ENCODE data around the gene RPS6KC1.
A peak's percentile ranks its signal among the peaks of the same experiment; 100 is the strongest.
"Not testable (repeated sequence)": the region's sequence is repeated elsewhere in the genome, so short reads cannot be mapped to it uniquely, and the experiment has no call there.

Gene RPS6KC1

DNA sequence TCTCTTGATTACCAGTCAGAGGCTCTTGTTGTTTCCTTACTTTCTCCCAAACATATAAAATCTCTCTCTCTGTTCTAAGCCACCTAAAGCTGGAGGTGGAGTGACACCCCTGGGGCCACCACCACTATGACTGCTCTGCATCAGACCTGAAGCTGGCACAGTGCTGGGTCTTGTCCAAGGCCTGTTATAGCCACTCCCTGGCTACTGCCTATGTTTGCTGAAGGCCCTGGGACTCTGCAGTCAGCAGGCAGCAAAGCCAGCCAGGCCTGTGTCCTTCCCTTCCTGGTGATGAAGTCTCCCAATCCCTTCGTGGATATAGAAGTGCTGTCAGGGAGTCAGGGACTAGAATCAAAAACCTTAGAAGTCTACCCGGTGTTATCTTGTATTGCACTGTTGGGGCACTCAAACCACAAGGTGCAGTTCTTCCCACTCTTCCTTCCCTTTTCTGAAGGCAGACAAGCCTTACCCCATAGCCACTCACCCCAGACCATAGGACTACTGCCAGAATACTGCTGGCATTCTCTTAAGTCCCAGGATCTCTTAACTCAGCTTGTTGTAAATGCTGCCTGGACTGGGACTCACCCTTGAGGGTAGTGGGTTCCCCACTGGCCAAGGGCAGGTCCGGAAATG lies 103.1 kb downstream of the RPS6KC1 start:
- DNase-seq (ENCODE audit: low read depth), result no peak

DNA sequence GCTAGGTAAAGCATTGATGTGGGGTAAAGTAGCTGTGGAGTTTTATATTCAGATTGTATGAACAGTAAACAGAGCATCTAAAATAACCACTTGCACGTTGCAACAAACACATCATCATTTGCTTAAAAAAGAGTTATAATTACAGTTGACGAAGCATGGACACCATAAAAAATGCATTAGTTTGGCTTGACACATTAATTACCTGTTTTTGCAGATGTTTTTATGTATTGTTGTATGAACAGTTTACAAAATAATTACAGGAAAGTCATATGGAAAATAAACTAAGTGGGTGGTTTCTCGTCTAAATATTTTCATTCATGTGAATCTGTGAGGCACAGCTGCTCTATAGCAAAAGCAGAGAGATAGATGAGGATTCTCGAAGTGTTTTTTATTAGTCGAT lies 108.3 kb downstream of the RPS6KC1 start:
- DNase-seq (ENCODE audit: low read depth), result no peak

DNA sequence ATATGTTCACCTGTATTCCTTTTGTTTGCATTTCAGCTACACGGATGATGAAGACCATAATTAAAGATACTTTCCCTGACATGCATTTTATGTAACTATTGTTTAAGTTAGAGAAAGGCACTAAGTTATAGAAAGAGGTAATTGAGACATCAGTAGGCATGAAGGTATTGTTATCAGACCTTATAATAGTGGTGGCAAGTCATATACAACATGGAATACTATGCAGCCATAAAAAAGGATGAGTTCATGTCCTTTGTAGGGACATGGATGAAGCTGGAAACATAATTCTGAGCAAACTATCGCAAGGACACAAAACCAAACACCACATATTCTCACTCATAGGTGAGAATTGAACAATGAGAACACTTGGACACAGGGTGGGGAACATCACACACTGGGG lies 109.4 kb downstream of the RPS6KC1 start:
- not testable (repeated sequence) for DNase-seq (ENCODE audit: low read depth)

DNA sequence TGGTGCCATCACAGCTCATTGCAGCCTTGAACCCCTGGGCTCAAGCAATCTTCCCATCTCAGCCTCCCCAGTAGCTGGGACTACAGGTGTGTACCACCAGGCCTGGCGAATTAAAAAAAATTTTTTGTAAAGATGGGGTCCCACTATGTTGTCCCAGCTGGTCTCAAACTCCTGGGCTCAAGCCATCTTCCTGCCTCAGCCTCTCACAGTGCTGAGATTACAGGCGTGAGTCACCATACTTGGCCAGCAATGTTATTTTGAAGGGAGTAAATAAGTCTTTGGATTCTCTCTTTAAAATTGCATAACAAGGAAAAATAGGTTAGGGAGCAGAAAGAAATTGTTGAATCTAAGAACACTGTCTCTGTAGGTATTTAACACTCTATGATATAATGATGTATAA lies 111.3 kb downstream of the RPS6KC1 start:
- DNase-seq (ENCODE audit: low read depth), result peak; percentile 87

DNA sequence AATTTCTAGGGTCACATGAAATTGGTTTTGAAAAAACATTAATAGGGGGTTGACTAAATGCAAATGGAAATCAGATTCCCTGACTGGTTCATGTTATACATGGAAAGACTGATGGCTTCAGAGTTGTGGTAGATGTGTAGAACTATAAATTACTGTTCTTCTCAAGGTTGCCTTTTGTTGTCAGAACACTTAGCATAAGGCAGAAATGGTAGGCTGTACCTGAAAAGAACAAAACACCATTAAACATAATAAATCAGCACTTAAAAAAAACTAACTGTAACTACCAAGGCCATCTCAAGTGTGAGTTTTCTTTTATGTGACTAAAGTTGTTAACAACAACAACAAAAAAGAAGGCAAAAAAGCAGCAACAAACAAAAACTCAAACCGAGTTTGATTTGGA lies 111.8 kb downstream of the RPS6KC1 start:
- DNase-seq (ENCODE audit: low read depth), result no peak

DNA sequence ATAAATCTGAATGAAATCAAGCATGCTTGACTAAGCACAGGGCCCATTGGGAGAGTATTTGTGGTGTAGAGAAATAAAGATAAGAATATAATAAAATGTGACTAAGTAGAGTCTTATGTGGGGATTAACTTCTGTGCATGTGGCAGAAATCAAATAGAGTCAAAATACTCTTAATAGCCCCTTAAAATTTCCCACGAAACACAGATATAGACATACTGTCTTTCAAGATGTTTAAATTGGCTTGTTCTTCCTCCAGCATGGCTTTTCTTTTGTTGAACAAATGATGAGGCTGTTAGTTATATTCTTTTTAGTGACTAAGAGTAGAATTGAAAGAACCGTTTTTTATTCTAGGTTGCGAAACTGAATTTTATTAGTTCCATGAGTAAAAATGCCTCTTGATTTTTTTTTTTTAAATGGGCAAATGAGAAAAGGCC lies 112.3 kb downstream of the RPS6KC1 start:
- DNase-seq (ENCODE audit: low read depth), result peak; percentile 52

DNA sequence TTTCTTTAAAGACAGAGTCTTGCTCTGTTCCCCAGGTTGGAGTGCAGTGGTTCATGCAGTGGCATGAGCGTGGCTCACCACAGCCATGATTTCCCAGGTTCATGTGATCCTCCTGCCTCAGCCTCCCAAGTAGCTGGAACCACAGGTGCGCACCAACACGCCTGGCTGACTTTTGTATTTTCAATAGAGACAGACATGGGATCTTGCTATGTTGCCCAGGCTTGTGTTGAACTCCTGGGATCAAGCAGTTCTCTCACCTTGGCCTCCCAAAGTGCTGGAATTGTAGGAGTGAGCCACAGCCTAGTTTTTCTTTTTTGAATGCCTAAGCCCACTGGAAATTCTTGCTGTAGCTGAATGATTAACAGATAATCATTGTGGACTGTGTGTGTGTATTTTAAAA lies 113.5 kb downstream of the RPS6KC1 start:
- DNase-seq (ENCODE audit: low read depth), result no peak

DNA sequence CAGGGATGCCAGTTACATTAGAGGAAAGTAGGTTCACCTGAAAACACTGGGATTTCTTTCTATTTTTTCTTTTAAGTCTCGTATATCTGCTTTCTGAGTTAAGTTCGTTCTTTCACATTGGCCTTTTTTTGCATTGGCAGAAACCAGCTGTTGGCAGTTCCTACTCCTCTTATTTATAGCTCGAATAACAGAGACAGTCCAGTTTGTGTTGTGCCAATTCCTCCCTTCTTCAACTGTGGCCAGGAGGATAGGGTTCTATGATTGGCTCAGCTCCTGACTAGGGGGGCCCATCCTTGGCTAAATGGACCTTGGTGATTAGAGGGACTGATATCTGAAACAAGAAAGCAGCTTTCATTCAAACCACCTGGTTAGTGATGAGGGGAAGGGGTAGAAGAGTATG lies 115.8 kb downstream of the RPS6KC1 start:
- no peak for DNase-seq (ENCODE audit: low read depth)

DNA sequence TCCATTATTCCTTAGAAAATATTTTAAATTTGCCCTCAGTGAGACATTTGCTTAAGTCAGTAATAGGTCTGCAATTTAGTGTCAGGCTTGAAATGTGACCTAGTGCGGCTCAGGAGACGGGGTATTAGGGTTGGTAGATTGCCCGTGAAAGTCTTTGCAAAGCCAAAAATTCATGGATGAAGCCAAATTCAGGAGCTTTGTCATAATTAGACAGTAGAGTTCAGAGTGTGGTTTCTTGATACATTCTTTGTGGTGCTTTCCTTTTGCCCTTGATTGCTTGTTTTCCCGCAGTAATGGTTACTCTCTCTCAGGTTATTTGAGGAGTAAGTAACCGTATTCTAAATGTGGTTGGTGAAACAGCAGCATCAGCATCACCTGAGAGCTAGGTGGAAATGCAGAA lies 120.7 kb downstream of the RPS6KC1 start:
- no peak for DNase-seq (ENCODE audit: low read depth)

DNA sequence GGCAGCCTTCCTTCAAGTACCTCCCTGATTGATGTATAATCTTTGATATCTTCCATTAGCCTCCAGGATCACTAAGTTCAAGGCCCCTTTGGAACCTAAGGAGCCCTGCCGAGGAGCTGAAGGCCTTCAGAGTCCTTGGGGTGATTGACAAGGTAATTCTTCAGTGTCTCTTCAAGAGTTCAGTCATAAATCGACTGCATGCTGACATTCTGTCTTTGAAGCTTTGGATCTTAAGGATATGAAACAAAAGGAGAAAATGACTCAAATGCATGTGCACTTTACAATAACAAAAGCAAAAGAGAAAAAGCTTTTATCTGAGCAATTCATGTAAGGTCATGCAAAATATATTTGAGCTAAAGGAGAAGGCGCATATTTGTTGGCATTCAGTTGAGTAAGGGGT lies 125.3 kb downstream of the RPS6KC1 start:
- DNase-seq (ENCODE audit: low read depth), result no peak

DNA sequence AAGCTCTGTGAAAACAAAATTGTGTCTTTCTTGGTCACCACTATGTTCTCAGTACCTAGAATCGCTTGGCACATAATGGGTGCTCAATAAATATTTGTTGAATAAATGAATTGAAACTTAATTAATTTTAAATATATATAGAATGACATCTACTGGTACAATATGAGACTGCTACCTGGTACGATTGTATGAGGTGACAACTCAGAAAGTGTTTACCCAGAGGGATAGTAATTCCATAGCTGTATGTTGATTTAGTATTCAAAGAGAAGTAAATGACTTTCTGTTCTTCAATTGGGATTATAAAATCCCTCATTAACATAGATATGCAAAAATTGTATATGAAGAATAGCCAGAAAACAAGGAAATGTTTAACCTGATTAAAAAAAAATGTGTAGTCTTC lies 128.7 kb downstream of the RPS6KC1 start:
- no peak for DNase-seq (ENCODE audit: low read depth)

DNA sequence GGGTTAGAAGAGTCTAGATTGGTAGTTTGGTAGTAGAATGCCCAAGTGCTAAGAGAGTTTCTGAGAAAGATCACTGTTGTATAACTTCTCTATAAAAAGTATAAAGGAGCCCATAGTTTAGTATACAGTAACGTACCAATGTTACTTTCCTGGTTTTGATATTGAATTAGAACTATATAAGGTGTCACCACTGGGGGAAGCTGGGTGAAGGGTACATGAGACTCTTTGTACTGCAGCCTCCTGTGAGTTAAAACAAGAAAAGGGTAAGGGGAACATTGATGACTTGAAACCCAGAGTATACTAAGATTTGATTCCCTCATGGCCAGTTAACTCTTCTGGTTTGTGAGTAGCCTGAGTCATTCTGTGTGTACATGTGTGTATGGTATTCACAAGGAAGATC lies 129.8 kb downstream of the RPS6KC1 start:
- no peak for DNase-seq (ENCODE audit: low read depth)

DNA sequence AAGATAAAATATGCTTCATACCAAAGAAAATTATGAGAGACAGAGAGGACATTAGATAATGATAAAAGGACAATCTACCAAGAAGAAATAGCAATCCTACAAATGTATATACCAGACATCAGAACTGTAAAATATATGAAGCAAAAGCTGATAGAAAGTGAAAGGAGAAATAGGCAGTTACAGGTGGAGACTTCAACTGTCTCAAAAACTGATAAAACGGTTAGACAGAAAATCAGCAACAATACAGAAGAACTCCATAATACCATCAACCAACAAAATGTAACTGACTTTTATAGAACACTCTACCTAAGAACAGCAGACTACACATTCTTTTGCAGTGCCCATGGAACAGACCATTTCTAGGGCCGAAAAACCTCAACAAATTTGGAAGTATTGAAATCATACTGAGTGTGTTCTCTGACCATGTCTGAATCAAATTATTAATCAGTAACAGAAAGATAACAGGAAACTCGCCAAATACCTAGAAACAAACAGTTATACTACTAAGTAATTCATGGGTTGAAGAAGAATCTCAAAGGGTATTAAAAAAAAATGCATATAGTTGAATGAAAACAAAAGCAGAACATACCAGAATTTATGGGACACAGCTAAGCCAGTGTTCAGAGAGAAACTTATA lies 132.1 kb downstream of the RPS6KC1 start:
- DNase-seq (ENCODE audit: low read depth), result no peak

DNA sequence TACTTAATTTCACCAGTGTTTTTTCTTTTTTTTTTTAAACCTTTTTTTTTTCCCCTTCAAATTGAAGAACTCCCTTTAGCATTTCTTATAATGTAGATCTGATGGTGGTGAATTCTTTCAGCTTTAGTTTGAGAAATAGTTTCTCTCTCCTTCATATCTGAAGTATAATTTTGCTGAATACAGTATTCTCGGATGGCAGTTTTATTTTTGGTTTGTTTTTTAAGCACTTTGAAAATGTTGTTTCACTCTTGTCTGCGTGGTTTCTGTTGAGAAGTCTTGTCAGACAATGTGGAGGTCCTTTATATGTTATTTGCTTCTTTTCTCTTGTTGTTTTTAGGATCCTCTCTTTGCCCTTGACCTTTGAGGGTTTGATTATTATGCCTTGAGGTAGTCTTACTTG lies 135.1 kb downstream of the RPS6KC1 start:
- DNase-seq (ENCODE audit: low read depth), result peak; percentile 14

DNA sequence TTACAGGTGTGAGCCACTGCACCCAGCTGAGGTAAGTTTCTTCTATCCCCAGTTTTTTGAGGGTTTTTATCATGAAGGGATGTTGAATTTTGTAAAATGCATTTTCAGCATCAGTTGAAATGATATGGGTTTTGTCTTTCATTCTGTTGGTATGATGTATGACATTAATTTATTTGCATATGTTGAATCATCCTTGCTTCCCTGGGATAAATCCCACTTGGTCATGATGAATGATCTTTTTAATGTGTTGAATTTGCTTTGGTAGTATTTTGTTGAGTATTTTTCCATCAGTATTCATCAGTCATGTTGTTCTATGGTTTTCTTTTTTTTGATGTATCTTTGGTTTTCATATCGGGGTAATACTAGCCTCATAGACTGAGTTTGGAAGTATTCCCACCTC lies 141.0 kb downstream of the RPS6KC1 start:
- peak; percentile 7 for DNase-seq (ENCODE audit: low read depth)

DNA sequence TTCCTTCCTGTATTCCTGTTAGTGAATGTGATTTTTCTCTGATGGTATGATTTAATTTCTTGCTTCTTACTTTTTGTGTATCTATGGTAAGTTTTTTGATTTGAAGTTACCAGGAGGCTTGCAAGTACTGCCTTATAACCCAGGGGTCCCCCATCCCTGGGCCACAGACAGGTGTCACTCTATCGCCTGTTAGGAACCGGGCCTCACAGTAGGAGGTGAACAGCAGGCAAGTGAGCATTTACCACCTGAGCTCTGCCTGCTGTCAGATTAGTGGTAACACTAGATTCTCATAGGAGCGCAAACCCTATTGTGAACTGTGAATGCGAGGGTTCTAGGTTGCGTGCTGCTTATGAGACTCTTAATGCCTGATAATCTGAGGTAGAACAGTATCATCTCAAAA lies 143.3 kb downstream of the RPS6KC1 start:
- no peak for DNase-seq (ENCODE audit: low read depth)

DNA sequence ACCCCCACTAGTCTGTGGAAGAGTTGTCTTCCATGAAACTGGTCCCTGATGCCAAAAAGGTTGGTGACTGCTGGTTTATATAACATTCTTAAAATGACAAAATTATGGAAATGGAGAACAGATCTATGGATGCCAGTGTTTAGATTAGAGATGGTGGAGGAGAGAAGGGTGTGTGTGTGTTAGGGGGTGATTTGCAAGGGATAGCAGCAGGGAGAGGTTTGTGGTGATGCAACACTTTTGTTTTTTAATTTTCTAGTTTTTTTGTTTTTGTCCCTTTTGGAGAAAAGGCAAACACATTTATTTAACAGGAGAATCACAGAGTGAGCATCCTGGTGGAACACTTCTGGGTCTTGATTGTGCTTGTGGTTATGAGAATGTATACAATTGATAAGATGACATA lies 143.8 kb downstream of the RPS6KC1 start:
- DNase-seq (ENCODE audit: low read depth), result no peak

DNA sequence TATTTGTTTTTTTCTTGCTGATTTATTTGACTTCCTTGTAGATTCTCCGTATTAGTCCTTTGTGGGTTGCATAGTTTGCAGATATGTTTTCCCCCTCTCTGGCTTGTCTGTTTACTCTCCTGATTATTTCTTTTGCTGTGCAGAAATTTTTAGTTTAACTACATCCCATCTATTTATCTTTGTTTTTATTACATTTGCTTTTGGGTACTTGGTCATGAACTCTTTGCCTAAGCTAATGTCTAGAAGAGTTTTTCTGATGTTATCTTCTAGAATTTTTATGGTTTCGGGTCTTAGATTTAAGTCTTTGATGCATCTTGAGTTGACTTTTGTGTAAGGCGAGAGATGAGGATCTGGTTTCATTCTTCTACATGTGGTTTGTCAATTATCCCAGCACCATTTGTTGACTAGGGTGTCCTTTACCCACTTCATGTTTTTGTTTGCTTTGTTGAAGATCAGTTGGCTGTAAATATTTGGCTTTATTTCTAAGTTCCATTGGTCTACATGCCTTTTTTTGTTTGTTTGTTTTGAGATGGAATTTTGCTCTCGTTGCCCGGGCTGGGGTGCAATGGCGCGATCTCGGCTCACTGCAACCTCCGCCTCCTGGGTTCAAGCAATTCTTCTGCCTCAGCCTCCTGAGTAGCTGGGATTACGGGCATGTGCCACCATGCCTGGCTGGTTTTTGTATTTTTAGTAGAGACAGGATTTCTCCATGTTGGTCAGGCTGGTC lies 145.4 kb downstream of the RPS6KC1 start:
- DNase-seq (ENCODE audit: low read depth), result not testable (repeated sequence)

DNA sequence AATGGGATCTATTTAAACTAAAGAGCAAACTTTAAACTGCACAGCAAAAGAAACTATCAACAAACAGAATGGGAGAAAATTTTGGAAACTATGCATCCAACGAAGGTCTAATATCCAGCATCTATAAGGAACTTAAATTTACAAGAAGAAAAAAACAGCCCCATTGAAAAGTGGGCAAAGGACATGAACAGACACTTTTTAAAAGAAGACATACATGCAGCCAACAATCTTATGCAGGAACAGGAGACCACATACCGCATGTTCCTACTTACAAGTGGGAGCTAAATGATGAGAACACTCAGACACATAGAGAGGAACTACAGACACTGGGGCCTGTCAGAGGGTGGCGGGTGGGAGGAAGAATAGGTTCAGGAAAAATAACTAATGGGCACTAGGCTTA lies 149.6 kb downstream of the RPS6KC1 start:
- peak; percentile 9 for DNase-seq (ENCODE audit: low read depth)

DNA sequence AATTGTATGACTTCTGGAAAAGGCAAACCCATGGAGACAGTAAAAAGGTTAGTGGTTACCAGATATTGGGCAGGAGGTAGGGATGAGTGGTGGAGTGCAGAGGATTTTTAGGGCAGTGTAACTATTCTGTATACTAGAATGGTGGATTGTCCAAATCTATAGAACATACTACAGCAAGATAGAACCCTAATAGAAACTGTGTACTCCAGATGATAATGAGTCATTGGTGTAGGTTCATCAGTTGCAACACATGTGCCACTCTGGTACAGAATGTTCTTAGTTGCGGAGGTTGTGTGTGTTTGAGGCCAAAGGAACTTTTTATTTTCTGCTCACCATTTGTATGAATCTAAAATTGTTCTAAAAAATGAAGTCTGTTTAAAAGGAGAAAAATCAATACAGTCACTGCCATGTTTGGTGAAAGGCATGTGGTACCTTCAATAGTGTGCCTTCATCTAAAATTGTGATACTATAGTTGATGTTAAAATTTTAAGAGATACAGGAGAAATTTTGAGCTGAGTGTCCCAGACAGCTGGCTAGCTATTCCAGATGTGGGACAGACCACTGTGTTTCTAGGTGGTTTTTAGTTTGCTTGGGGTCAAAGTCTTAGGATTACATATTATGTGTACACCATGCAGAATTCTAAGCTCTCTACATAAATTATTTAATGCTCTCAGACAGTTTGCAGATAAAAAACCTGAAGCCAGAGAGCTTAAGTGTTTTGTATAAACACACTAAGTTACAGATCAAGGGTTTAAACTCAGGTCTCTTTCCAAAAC lies 150.5 kb downstream of the RPS6KC1 start:
- DNase-seq (ENCODE audit: low read depth), result peak; percentile 94

DNA sequence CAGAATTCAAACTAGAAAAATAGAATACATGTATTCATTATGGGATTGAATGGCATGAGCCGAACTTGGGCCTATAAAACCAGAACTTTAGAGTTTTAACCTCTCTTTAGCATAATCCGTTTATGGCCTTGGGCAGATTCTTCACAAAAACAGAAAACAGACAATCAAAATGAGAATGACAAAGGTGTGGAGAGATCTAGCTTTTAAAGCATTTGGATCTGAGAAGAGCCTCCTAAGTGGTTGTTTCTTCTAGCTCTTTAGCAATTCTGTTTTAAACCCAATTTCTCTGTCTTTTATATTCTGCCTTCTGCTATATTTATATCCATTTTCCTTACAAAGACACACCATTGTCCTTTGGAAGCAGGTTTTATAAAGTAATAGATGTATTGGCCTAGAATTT lies 160.2 kb downstream of the RPS6KC1 start:
- DNase-seq (ENCODE audit: low read depth), result no peak

DNA sequence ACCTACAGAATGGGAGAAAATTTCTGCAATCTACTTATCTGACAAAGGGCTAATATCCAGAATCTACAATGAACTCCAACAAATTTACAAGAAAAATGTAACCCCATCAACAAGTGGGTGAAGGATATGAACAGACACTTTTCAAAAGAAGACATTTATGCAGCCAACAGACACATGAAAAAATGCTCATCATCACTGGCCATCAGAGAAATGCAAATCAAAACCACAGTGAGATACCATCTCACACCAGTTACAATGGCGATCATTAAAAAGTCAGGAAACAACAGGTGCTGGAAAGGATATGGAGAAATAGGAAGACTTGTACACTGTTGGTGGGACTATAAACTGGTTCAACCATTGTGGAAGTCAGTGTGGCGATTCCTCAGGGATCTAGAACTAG lies 168.0 kb downstream of the RPS6KC1 start:
- not testable (repeated sequence) for DNase-seq (ENCODE audit: low read depth)

DNA sequence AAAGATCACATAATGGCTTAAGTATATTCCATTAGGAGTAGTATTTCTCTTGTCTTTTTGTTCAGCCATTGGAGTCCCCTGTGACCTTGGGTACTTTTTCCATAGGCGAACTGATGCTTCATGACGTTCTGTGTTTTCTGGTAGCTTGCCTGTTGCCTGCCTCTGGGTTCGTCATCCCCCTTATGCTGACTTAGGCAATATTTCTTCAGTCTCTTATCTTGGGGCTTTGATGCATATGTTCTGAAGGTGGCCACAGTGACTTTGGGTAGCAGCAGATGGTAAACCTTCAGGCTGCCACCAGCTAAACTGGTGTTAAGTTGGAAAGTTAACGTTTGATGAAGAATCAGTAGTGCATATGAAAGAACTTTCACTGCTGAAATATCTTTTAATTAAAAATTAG lies 170.2 kb downstream of the RPS6KC1 start:
- no peak for DNase-seq (ENCODE audit: low read depth)
